Endothelial cell of umbilical vein (primary cell): ENCODE measurements around the gene NQO2.
"Not testable (repeated sequence)": the region's sequence is repeated elsewhere in the genome, so short reads cannot be mapped to it uniquely, and the experiment has no call there.

Experiments
- CTCF ChIP-seq, 2 donors: IDR thresholded peaks; 1 replicate in 1 of 2; 2 replicates in 1 of 2; pipeline ENCODE4 v1.5.1; 2011; ENCODE audit warnings: low read length in 2 of 2, mild to moderate bottlenecking in 2 of 2, moderate library complexity in 2 of 2, control low read depth in 1 of 2, inconsistent platforms in 1 of 2, low read depth in 1 of 2; ENCODE audit not compliant: insufficient read depth in 1 of 2; ENCODE audit errors: extremely low read depth in 1 of 2
- EZH2 ChIP-seq: IDR thresholded peaks from 2 replicates; pipeline ENCODE4 v1.6.1; 2012; ENCODE audit warnings: borderline replicate concordance, low read depth, mild to moderate bottlenecking, moderate library complexity, low read length, inconsistent platforms; ENCODE audit not compliant: severe bottlenecking
- FOS ChIP-seq: IDR thresholded peaks from 2 replicates; pipeline ENCODE4 v1.6.1; 2011; ENCODE audit warnings: mild to moderate bottlenecking, low read length, moderate library complexity, borderline replicate concordance; ENCODE audit not compliant: insufficient read depth
- JUN ChIP-seq: IDR thresholded peaks from 2 replicates; pipeline ENCODE4 v1.6.1; 2011; ENCODE audit warnings: borderline replicate concordance, low read depth; ENCODE audit not compliant: insufficient read length, insufficient read depth
- MYC ChIP-seq: IDR thresholded peaks from one replicate; pipeline ENCODE4 v1.6.1; 2011; ENCODE audit warnings: mild to moderate bottlenecking, low read depth, low read length
- POLR2A ChIP-seq: IDR thresholded peaks from 2 replicates; pipeline ENCODE4 v1.6.1; 2012; ENCODE audit warnings: low read depth, mild to moderate bottlenecking, control low read depth, low read length
- POLR2AphosphoS5 ChIP-seq: IDR thresholded peaks from 2 replicates; pipeline ENCODE4 v1.6.1; 2012; ENCODE audit warnings: low read depth, mild to moderate bottlenecking, control low read depth, low read length, moderate library complexity; ENCODE audit not compliant: insufficient read depth

GRCh38 chr6:3008712-3009265, 9.1 kb downstream of the NQO2 start:
- TF ChIP-seq EZH2; POLR2AphosphoS5; CTCF (IDR thresholded peaks at IDR 0.05; ENCODE audit: extremely low read depth in 1 of 2, insufficient read depth in 1 of 2, low read depth in 1 of 2, low read length in 2 of 2); JUN; POLR2A; FOS; MYC: not testable (repeated sequence)
